NCI-H446 treated with DMSO at 0.1 percent for 48 hours (cell line): ENCODE data around the gene SPEF2.

Source experiments
- DNase-seq: peaks from one replicate; lab custom pipeline; 2025; lab: John Stamatoyannopoulos, UW

Gene SPEF2

GRCh38 chr5:35617435-35618303 is at the start of gene SPEF2:
Gene SPEF2, plus strand, starts transcription at chr5:35617863. Its CDS starts 135 bp downstream, at chr5:35617998.
- no peak for DNase-seq

- DNase-seq: no peak
These were observed 42.1 kb upstream of the SPEF2 start for GRCh38 chr5:35575578-35575977.

GRCh38 chr5:35587419-35587818 is 30.2 kb upstream of the SPEF2 start:
- no peak for DNase-seq

- DNase-seq: no peak
These were observed 24.3 kb upstream of the SPEF2 start for GRCh38 chr5:35593338-35593737.

- peak; percentile 26 for DNase-seq
These were observed 18.8 kb upstream of the SPEF2 start for GRCh38 chr5:35598707-35599370.

- no peak for DNase-seq
These were observed 17.1 kb upstream of the SPEF2 start for GRCh38 chr5:35600591-35600990.

- no peak for DNase-seq
These were observed 8.5 kb upstream of the SPEF2 start for GRCh38 chr5:35608881-35609779.

- DNase-seq: no peak
These were observed 616 bp upstream of the SPEF2 start for GRCh38 chr5:35617060-35617434.

GRCh38 chr5:35618304-35618636 is 607 bp downstream of the SPEF2 start:
- DNase-seq: no peak

- DNase-seq: no peak
These were observed 1.1 kb downstream of the SPEF2 start for GRCh38 chr5:35618781-35619180.

- no peak for DNase-seq
These were observed 5.3 kb downstream of the SPEF2 start for GRCh38 chr5:35622974-35623373.

- DNase-seq: no peak
These were observed 6.3 kb downstream of the SPEF2 start for GRCh38 chr5:35623991-35624390.

GRCh38 chr5:35626108-35626507 is 8.4 kb downstream of the SPEF2 start:
- no peak for DNase-seq

GRCh38 chr5:35626553-35626952 is 8.9 kb downstream of the SPEF2 start:
- DNase-seq: no peak

- no peak for DNase-seq
These were observed 16.7 kb downstream of the SPEF2 start for GRCh38 chr5:35634326-35634725.

GRCh38 chr5:35640623-35641022 is 23.0 kb downstream of the SPEF2 start:
- no peak for DNase-seq

- DNase-seq: no peak
These were observed 26.9 kb downstream of the SPEF2 start for GRCh38 chr5:35644543-35644942.

- no peak for DNase-seq
These were observed 29.5 kb downstream of the SPEF2 start for GRCh38 chr5:35647128-35647527.

- DNase-seq: no peak
These were observed 30.0 kb downstream of the SPEF2 start for GRCh38 chr5:35647712-35648111.

GRCh38 chr5:35651002-35651756 is 33.5 kb downstream of the SPEF2 start:
- peak; percentile 16 for DNase-seq

- DNase-seq: no peak
These were observed 39.1 kb downstream of the SPEF2 start for GRCh38 chr5:35656721-35657120.

GRCh38 chr5:35657877-35658276 is 40.2 kb downstream of the SPEF2 start:
- DNase-seq: no peak
